ENCODE results near the gene DAAM2.

DAAM2 gene

DNA sequence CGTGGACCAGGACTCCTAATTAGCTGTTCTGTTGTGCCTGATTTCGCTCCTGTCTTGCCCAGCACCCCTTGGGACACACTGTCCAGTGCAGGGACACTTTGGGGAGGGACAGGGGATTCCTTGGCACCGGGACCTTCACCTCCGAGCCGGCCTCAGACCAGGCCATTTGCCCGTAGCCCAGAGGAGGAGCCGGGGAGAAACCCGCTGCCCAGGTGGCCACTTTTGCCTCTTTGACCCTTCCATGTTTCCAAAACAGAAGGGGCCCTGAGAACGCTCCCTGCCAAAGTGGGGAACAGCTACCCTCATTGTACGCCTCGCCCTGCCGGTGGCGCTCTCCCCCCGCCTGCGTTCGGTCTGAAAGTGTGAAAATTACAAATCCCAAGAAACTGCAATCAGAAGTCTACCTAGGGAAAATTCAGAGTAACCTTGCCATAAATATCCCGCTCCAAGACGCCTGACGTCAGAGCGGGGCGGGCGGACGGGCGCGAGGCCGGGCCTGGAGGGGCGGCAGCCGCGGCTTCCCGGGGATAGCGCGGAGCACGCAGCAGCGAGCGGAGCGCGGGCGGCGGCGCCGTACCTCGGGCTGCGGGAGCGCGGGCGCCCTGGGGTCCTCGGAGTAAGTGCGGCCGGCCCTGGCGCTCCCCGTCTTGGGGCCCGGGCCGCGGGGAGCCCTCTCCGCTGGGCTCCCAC, at the start of gene DAAM2:
TSS of gene DAAM2 (plus strand) at position 527 of the 690 bp plus-strand sequence. CDS start 63,927 bp downstream, outside the sequence.
- Histone ChIP-seq H3K4me3 (peak within 1 kb of the TSS; percentile 72), H3K27ac (peak within 1 kb of the TSS; percentile 73 to 74)
- no peak for TF ChIP-seq CTCF (IDR thresholded peaks at IDR 0.05)
- no peak for DNase-seq (ENCODE audit: low spot score)

GRCh38 chr6:39746795-39747194, 45.4 kb upstream of the DAAM2 start:
- H3K4me3 ChIP-seq, result no peak overlapping the region
- H3K27ac ChIP-seq, result no peak overlapping the region
- no peak for TF ChIP-seq CTCF (IDR thresholded peaks at IDR 0.05)
- no peak for DNase-seq (ENCODE audit: low spot score)

GRCh38 chr6:39752835-39753724, 39.1 kb upstream of the DAAM2 start:
- no peak for TF ChIP-seq CTCF (IDR thresholded peaks at IDR 0.05)
- no peak for DNase-seq (ENCODE audit: low spot score)
- H3K4me3 ChIP-seq, result no peak overlapping the region
- peak overlapping the region; percentile 46 to 78 for H3K27ac ChIP-seq

DNA sequence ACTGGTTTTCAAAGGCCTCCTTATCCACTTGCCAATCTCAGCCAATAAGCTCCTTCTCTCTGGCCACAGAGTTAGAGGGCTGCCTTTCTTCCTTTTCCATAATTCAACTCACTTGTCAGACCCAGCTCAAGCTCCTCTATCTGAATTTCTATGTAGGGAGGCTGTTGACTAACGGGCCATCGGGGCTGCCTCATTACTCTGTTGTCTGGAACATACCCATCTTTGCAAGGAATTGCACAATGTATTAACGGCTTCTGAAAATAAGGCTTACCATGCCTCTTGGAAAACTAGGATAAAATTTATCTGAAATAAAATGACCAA, 38.5 kb upstream of the DAAM2 start:
- H3K27ac ChIP-seq, result peak overlapping the region; percentile 46 to 78
- TF ChIP-seq CTCF (IDR thresholded peaks at IDR 0.05), result no peak
- H3K4me3 ChIP-seq, result no peak overlapping the region
- DNase-seq (ENCODE audit: low spot score), result no peak

DNA sequence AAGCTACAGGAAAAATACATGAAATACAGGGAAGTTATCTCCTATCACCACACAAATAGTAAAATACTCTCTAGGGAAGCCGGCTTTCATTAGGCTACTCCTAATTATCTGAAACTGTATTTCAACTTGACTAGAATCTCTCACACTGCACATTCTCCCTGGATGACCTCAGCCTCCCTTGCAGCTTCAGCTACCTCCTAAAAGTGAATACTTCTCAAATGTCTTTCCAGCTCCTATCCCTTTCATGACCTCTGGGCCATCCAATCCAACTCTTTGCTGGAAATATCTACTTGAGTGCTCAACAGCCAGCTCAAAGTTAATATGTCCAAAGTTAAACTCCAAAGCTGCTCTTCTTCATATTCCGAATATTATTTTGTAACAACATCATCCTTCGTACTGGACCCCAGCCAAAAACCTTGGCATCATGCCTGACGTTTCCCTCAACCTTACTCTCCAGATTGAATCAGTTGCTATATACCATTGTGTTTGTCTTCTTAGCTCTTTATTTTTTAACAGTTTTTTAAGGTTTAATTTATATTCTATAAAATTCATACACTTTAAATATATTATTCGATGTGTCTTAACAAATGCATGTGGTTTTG, 37.6 kb upstream of the DAAM2 start:
- Histone ChIP-seq H3K4me3 (no peak overlapping the region), H3K27ac (peak overlapping the region in 1 of 2 donors; percentile 78)
- no peak for DNase-seq (ENCODE audit: low spot score)
- no peak for TF ChIP-seq CTCF (IDR thresholded peaks at IDR 0.05)

GRCh38 chr6:39755231-39755630, 36.9 kb upstream of the DAAM2 start:
- Histone ChIP-seq H3K4me3 (no peak overlapping the region), H3K27ac (no peak overlapping the region)
- no peak for DNase-seq (ENCODE audit: low spot score)
- TF ChIP-seq CTCF (IDR thresholded peaks at IDR 0.05), result no peak

All from coronary artery (tissue), 2 donors.